HepG2 (cell line): ENCODE measurements around the gene EIF4G3. TPM values are rescaled to one million over a fixed set of nuclear protein-coding genes. Genes with fewer than 3 reads are reported as not detected.
A peak's percentile ranks its signal among the peaks of the same experiment; 100 is the strongest.

ENCODE experiments used
- ATAC-seq: fragments of 200-7000 bp; cut with Tn5 transposase; 3 replicates; pipeline ENCODE4 v1.9.1; 2020; ENCODE audit warnings: mild to moderate bottlenecking, moderate library complexity
- BruUV-seq: library from RNA; stranded (reverse); fragments of 400-500 nt; replicated peaks from 2 replicates; lab custom pipeline; 2021; lab: Mats Ljungman, UMichigan
- CTCF ChIA-PET: fragments of 300-600 bp; formaldehyde crosslinking; extraction: SDS; loops from one replicate; lab custom pipeline; 2021; ENCODE audit warnings: low total read pairs, inconsistent platforms, low intra/inter-chr PET ratio; lab: Yijun Ruan, JAX
- POLR2A ChIA-PET: fragments of 350-600 bp; sonication (Branson Sonifier 250); formaldehyde crosslinking; loops from one replicate; lab custom pipeline; 2020; ENCODE audit warnings: antibody characterized with exemption, inconsistent platforms; lab: Yijun Ruan, JAX
- DNase-seq: peaks from one replicate; pipeline ENCODE4 v3.0.0-alpha.2; 2015; ENCODE audit warnings: low spot score
- FAIRE-seq: peaks from 3 replicates; lab custom pipeline; 2011; peaks lifted over from hg19 to GRCh38; lab: Jason Lieb, UNC
- H2AFZ ChIP-seq: one replicate; pipeline ENCODE4 v1.6.1; 2011; ENCODE audit warnings: low read length, inconsistent platforms
- H3K27ac ChIP-seq: fragments of 300-600 bp; 3 replicates; pipeline ENCODE4 v1.8.0; 2011; ENCODE audit warnings: mixed run types, mild to moderate bottlenecking, mixed read lengths, low read length, inconsistent platforms; ENCODE audit not compliant: insufficient read depth; ENCODE audit errors: extremely low read length
- H3K27me3 ChIP-seq, 2 experiments: fragments of 200-600 bp in 1 of 2; 2 replicates in 1 of 2; 3 replicates in 1 of 2; pipeline versions ENCODE4 v1.6.0 to v1.8.0; 2011; ENCODE audit warnings: low read length in 2 of 2, mild to moderate bottlenecking in 2 of 2, moderate library complexity in 2 of 2, inconsistent platforms in 1 of 2; ENCODE audit not compliant: insufficient read depth in 2 of 2, control insufficient read depth in 1 of 2
- H3K36me3 ChIP-seq, 2 experiments: fragments of 200-600 bp in 1 of 2; replicated peaks in 1 of 2; 2 replicates in 1 of 2; 3 replicates in 1 of 2; pipeline versions ENCODE4 v1.5.1 to v1.8.0; 2011; ENCODE audit warnings: low read length in 2 of 2, inconsistent platforms in 1 of 2; ENCODE audit not compliant: insufficient read depth in 2 of 2, control insufficient read depth in 1 of 2
- H3K4me1 ChIP-seq: 2 replicates; pipeline ENCODE4 v1.5.1; 2012; ENCODE audit warnings: low read length, inconsistent platforms; ENCODE audit not compliant: insufficient read depth
- H3K4me2 ChIP-seq: 2 replicates; pipeline ENCODE4 v1.6.0; 2011; ENCODE audit warnings: low read depth, low read length, inconsistent platforms
- H3K4me3 ChIP-seq, 3 experiments: fragments of 200-600 bp in 1 of 3; sonication (generic), shearing (Covaris generic) in 1 of 3; replicated peaks in 1 of 3; 2 replicates each; pipeline ENCODE4 v1.5.1; 2011 to 2016; ENCODE audit warnings: low read length in 3 of 3, inconsistent platforms in 2 of 3, low read depth in 2 of 3, mild to moderate bottlenecking in 2 of 3, control low read depth in 1 of 3, mixed read lengths in 1 of 3; ENCODE audit not compliant: insufficient read depth in 1 of 3
- H3K79me2 ChIP-seq: one replicate; pipeline ENCODE4 v1.6.1; 2011; ENCODE audit warnings: low read length, inconsistent platforms; ENCODE audit not compliant: insufficient read depth
- H3K9ac ChIP-seq: 2 replicates; pipeline ENCODE4 v1.6.0; 2011; ENCODE audit warnings: mild to moderate bottlenecking, low read depth, low read length, inconsistent platforms; ENCODE audit not compliant: insufficient read depth
- H3K9me3 ChIP-seq: 2 replicates; pipeline ENCODE4 v1.5.1; 2012; ENCODE audit warnings: mild to moderate bottlenecking, low read length
- H4K20me1 ChIP-seq: 2 replicates; pipeline ENCODE4 v1.6.0; 2011; ENCODE audit warnings: inconsistent platforms, mild to moderate bottlenecking, low read length, moderate library complexity; ENCODE audit not compliant: insufficient read depth
- EED ChIP-seq: sonication (generic); formaldehyde crosslinking; IDR thresholded peaks from 2 replicates; pipeline ENCODE4 v1.5.0; 2020; ENCODE audit warnings: mild to moderate bottlenecking, missing genetic modification reagents
- HNF4A ChIP-seq: sonication (generic); formaldehyde crosslinking; IDR thresholded peaks from 2 replicates; pipeline ENCODE4 v1.4.0; 2020; ENCODE audit warnings: missing genetic modification reagents
- HNRNPH1 ChIP-seq: fragments of 200-400 bp; formaldehyde crosslinking; optimal IDR thresholded peaks from 2 replicates; pipeline ENCODE3; 2017; ENCODE audit warnings: mild to moderate bottlenecking, low read depth, low read length
- KAT7 ChIP-seq: IDR thresholded peaks from 2 replicates; pipeline ENCODE4 v1.6.1; 2018; ENCODE audit warnings: borderline replicate concordance, missing compliant biosample characterization
- KLF6 ChIP-seq: IDR thresholded peaks from 2 replicates; pipeline ENCODE4 v1.8.0; 2016; ENCODE audit warnings: missing biosample characterization, missing genetic modification reagents
- MTA1 ChIP-seq: sonication (generic); formaldehyde crosslinking; IDR thresholded peaks from 2 replicates; pipeline ENCODE4 v1.4.0; 2020; ENCODE audit warnings: missing genetic modification reagents, mild to moderate bottlenecking, borderline replicate concordance
- NBN ChIP-seq: fragments of 450-650 bp; conservative IDR thresholded peaks from 2 replicates; pipeline ENCODE4 v1.6.1; 2017
- NFRKB ChIP-seq: fragments of 450-650 bp; IDR thresholded peaks from 2 replicates; pipeline ENCODE4 v1.6.1; 2017
- POLR2G ChIP-seq: fragments of 200-400 bp; formaldehyde crosslinking; IDR thresholded peaks from 2 replicates; pipeline ENCODE4 v1.6.1; 2018; ENCODE audit warnings: mild to moderate bottlenecking, low read depth, low read length, moderate library complexity
- SIN3A ChIP-seq: IDR thresholded peaks from 2 replicates; pipeline ENCODE4 v1.6.1; 2011; ENCODE audit warnings: low read depth, mild to moderate bottlenecking, control low read depth, low read length, borderline replicate concordance
- SMARCE1 ChIP-seq: fragments of 450-650 bp; IDR thresholded peaks from 2 replicates; pipeline ENCODE4 v1.6.1; 2017; ENCODE audit warnings: borderline replicate concordance
- ZMYM4 ChIP-seq: sonication (generic); formaldehyde crosslinking; IDR thresholded peaks from 2 replicates; pipeline ENCODE4 v1.8.1; 2023; ENCODE audit warnings: mild to moderate bottlenecking, missing genetic modification reagents
- ZNF235 ChIP-seq: sonication (generic); formaldehyde crosslinking; IDR thresholded peaks from 2 replicates; pipeline ENCODE4 v1.8.1; 2023; ENCODE audit warnings: mild to moderate bottlenecking, missing genetic modification reagents, borderline replicate concordance
- ZNF629 ChIP-seq: sonication (generic); formaldehyde crosslinking; conservative IDR thresholded peaks from 2 replicates; pipeline ENCODE4 v1.5.0; 2020; ENCODE audit warnings: missing genetic modification reagents
- WGBS: methylation state at CpG from one replicate; pipeline ENCODE4 v1.1.6; 2017; ENCODE audit warnings: low lambda C conversion rate; 5-methylcytosine and 5-hydroxymethylcytosine counted together
- in situ Hi-C: cut with HindIII; loops from 2 replicates; pipeline ENCODE4 v1.10.0; 2017; ENCODE audit warnings: low pct_unique_long_range_greater_than_20kb; ENCODE audit not compliant: extremely low pct_ligation_motif_present
- intact Hi-C: fragments of 100-400 bp; cut with micrococcal nuclease; formaldehyde crosslinking; loops from one replicate; pipeline ENCODE4 v1.10.0; 2022; ENCODE audit not compliant: unreplicated experiment
- polyA plus RNA-seq, 8 experiments: library from polyadenylated mRNA; depleted of rRNA in 3 of 8; stranded (reverse) in 7 of 8; unstranded in 1 of 8; fragments of >200 nt; fragmentation: Illumina TruSeq in 4 of 8; extraction: Trizol in 4 of 8; gene quantifications; 2 replicates each; pipeline versions ENCODE4 v1.2.1 to v1.2.3, GENCODE V29; 2011 to 2016; ENCODE audit warnings: low read depth in 4 of 8, missing spikeins in 1 of 8, mixed read lengths in 1 of 8; ENCODE audit not compliant: insufficient read depth in 1 of 8
- total RNA-seq, 5 experiments: library from RNA; depleted of rRNA; stranded (reverse); fragments of >200 nt; fragmentation: Illumina TruSeq; extraction: Trizol; gene quantifications; 2 replicates each; pipeline ENCODE4 v1.2.3, GENCODE V29; 2016; ENCODE audit warnings: low read depth in 1 of 5
- TF ChIP-seq, protein P1 (sequence below): IDR thresholded peaks from 2 replicates; pipeline ENCODE4 v1.6.1; 2016; ENCODE audit warnings: low read depth, borderline replicate concordance
- TF ChIP-seq, protein P2 (sequence below): sonication (generic); formaldehyde crosslinking; IDR thresholded peaks from 2 replicates; pipeline ENCODE4 v1.4.0; 2020; ENCODE audit warnings: missing genetic modification reagents, borderline replicate concordance

EIF4G3 gene
- total and polyA plus RNA-seq, 2 of the 13 experiments (the other 11 are each of a cell fraction or from before 2014, with no cell fraction given), result 22.2 to 27.6 TPM

DNA sequence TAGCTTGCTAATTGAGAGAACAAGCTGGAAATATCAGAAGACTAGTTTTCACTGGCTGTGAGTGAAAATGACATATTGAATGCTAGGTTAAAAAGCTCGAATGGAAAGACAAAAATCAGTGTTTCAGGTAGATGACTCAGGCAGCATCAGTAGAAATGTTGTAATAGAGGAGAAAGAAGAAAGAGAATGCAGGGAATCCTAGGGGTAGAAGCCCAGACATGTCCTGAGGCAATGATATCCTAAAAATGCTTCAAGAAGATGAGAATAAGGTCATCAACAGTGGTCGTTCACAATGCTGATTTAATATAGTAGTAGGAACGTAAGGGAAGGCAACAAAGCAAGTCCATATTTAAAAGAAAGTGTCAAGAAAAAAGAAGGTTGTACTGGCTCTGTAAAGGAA, 292.9 kb downstream of the EIF4G3 start (continued):
- TF ChIP-seq SIN3A (no peak), NBN (no peak), EED (CRISPR knock-in tag) (no peak)
- TF ChIP-seq, protein P1, sequence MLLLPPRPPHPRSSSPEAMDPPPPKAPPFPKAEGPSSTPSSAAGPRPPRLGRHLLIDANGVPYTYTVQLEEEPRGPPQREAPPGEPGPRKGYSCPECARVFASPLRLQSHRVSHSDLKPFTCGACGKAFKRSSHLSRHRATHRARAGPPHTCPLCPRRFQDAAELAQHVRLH (CRISPR knock-in tag), result no peak

DNA sequence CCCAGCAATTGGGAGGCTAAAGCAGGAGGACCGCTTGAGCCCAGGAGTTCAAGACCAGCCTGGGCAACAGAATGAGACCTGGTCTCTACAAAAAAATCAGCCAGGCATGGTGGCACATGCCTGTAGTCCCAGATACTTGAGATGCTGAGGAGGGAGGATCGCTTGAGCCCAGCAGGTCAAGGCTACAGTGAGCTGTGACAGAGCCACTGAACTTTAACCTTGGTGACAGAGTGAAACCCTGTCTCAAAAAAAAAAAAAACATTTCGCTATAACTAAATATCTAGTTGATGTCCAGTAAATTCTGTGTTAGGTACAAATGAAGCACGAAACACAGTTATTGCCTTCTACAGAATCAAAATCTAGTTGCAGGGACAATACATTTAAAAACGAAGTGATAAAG, 293.9 kb downstream of the EIF4G3 start:
- DNase-seq, result no peak
- Histone ChIP-seq H2AFZ (no peak overlapping the region), H3K79me2 (no peaks in the 10 kb centered on the region), H3K27me3 (no peaks in the 10 kb centered on the region), H3K4me3 (no peak overlapping the region), H3K9me3 (no peaks in the 10 kb centered on the region), H3K9ac (no peak overlapping the region), H3K27ac (no peak overlapping the region), H3K4me1 (peaks cover 36% of the 10 kb centered on the region), H3K36me3 (peaks cover 2 to 10% of the 10 kb centered on the region in 2 experiments; a peak in 1 of 5 replicates), H4K20me1 (no peaks in the 10 kb centered on the region), H3K4me2 (no peak overlapping the region)
- in situ Hi-C loops (no loop called here), intact Hi-C loops (no loop called here)
- POLR2A ChIA-PET, result no interaction called here
- TF ChIP-seq HNF4A (CRISPR knock-in tag), result peak; percentile 23; the same call in 1 of the 2 replicates
- no peak for TF ChIP-seq ZMYM4 (CRISPR knock-in tag)
- BruUV-seq, result no TSS peak
- no peak for FAIRE-seq
- CTCF ChIA-PET, result no interaction called here
- ATAC-seq, result no peak
- 86% methylated on average over 5 of the region's 5 CpGs for WGBS

DNA sequence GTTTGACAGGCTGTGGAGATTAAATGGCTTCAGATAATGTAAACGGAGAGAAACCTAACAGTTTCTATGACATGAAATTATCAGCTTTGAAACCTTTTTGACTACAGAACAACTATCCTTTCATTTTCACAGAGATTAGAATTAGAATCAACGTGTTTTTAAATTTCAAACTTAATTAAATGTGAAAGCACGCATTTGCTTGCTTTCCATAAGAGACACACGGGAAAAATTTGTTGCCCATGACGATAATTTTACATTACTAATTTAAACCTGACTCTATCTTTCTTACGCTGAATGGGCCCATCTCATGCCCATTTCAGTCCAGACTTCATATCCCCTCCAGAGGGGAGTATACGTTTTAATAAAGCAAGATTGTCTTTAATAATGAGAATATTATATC, 297.9 kb downstream of the EIF4G3 start:
- WGBS, result over 99% methylated on average over 7 of the region's 7 CpGs
- H3K36me3 ChIP-seq, result peaks cover 2 to 12% of the 10 kb centered on the region in 2 experiments; a peak in 2 of 5 replicates
- H3K9ac ChIP-seq, result no peak overlapping the region
- BruUV-seq, result no TSS peak
- POLR2A ChIA-PET, result no interaction called here
- in situ Hi-C loops (no loop called here), intact Hi-C loops (no loop called here)
- FAIRE-seq, result no peak
- no peak overlapping the region for H3K4me3 ChIP-seq
- ATAC-seq, result no peak
- H3K4me2 ChIP-seq, result no peak overlapping the region
- DNase-seq, result no peak
- no peaks in the 10 kb centered on the region for H3K27me3 ChIP-seq
- H4K20me1 ChIP-seq, result no peaks in the 10 kb centered on the region
- H3K79me2 ChIP-seq, result no peaks in the 10 kb centered on the region
- H3K4me1 ChIP-seq, result peaks cover 13% of the 10 kb centered on the region
- H3K9me3 ChIP-seq, result no peaks in the 10 kb centered on the region
- no peak overlapping the region for H3K27ac ChIP-seq
- CTCF ChIA-PET, result no interaction called here
- H2AFZ ChIP-seq, result no peak overlapping the region
- TF ChIP-seq, protein P2, sequence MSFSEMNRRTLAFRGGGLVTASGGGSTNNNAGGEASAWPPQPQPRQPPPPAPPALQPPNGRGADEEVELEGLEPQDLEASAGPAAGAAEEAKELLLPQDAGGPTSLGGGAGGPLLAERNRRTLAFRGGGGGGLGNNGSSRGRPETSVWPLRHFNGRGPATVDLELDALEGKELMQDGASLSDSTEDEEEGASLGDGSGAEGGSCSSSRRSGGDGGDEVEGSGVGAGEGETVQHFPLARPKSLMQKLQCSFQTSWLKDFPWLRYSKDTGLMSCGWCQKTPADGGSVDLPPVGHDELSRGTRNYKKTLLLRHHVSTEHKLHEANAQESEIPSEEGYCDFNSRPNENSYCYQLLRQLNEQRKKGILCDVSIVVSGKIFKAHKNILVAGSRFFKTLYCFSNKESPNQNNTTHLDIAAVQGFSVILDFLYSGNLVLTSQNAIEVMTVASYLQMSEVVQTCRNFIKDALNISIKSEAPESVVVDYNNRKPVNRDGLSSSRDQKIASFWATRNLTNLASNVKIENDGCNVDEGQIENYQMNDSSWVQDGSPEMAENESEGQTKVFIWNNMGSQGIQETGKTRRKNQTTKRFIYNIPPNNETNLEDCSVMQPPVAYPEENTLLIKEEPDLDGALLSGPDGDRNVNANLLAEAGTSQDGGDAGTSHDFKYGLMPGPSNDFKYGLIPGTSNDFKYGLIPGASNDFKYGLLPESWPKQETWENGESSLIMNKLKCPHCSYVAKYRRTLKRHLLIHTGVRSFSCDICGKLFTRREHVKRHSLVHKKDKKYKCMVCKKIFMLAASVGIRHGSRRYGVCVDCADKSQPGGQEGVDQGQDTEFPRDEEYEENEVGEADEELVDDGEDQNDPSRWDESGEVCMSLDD (CRISPR knock-in tag), result no peak
- TF ChIP-seq MTA1 (no peak), NFRKB (no peak), POLR2G (no peak), KLF6 (CRISPR knock-in tag) (no peak), HNRNPH1 (no peak), ZNF629 (CRISPR knock-in tag) (no peak), KAT7 (CRISPR knock-in tag) (no peak), ZNF235 (CRISPR knock-in tag) (no peak), SMARCE1 (no peak)
